HFF-Myc (cell line): ENCODE data around the gene RHBDL3.
"Not testable (repeated sequence)": the region's sequence is repeated elsewhere in the genome, so short reads cannot be mapped to it uniquely, and the experiment has no call there.

Experiments
- DNase-seq: peaks from one replicate; pipeline ENCODE4 v3.0.0-alpha.2; 2011; ENCODE audit warnings: low read depth; ENCODE audit errors: extremely low read depth
- H3K4me3 ChIP-seq: replicated peaks from 2 replicates; pipeline ENCODE4 v1.5.1; 2011; ENCODE audit warnings: low read depth, mild to moderate bottlenecking, control low read depth, low read length
- TF ChIP-seq, protein P1 (sequence below): IDR thresholded peaks from 2 replicates; pipeline ENCODE4 v1.5.1; 2012; ENCODE audit warnings: mild to moderate bottlenecking, low read depth, low read length, control low read depth; ENCODE audit errors: missing control alignments

The RHBDL3 gene

DNA sequence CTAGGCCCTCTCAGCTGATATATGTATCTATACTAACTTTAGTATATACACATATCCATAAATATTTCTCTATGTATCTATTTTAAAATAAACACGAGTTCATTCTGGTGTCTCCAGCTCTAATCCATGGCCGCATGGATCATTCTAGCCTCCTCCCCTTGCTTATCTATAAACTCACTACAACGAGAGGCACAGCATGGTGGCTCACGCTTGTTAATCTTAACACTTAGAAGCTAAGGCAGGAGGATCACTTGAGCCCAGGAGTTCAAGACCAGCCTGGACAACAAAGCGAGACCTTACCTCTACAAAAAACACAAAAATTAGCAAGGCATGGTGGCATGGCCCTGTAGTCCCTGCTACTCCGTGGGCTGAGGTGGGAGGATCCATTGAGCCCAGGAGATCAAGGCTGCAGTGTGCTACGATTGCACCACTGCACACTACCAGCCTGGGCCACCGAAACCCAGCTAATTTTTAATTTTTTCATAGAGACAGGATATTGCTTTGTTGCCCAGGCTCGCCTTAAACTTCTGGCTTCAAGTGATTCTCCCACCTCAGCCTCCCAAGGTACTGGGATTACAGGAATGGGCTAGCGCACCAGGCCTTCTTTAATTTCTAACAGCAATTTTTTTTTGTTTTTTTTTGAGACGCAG is 80.4 kb downstream of the RHBDL3 start:
- TF ChIP-seq, protein P1, sequence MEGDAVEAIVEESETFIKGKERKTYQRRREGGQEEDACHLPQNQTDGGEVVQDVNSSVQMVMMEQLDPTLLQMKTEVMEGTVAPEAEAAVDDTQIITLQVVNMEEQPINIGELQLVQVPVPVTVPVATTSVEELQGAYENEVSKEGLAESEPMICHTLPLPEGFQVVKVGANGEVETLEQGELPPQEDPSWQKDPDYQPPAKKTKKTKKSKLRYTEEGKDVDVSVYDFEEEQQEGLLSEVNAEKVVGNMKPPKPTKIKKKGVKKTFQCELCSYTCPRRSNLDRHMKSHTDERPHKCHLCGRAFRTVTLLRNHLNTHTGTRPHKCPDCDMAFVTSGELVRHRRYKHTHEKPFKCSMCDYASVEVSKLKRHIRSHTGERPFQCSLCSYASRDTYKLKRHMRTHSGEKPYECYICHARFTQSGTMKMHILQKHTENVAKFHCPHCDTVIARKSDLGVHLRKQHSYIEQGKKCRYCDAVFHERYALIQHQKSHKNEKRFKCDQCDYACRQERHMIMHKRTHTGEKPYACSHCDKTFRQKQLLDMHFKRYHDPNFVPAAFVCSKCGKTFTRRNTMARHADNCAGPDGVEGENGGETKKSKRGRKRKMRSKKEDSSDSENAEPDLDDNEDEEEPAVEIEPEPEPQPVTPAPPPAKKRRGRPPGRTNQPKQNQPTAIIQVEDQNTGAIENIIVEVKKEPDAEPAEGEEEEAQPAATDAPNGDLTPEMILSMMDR = no peak
- DNase-seq = no peak
- H3K4me3 ChIP-seq = no peak overlapping the region

DNA sequence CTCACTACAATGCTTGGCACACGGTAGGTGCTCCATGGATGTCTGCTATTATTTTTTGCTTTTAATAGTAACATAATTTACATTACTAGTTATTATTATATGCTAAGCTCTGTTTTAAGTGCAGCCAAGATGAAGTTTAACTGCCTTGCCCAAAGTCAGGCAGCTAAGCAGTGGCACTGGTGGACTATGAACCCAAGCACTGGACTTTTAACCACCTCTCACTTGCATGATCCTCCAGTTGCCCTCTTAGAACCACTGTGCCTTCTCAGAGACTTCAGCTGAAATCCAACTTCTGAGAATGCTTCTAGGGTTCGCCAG is 82.8 kb downstream of the RHBDL3 start:
- TF ChIP-seq, protein P1 = no peak
- H3K4me3 ChIP-seq = no peak overlapping the region
- DNase-seq = no peak

DNA sequence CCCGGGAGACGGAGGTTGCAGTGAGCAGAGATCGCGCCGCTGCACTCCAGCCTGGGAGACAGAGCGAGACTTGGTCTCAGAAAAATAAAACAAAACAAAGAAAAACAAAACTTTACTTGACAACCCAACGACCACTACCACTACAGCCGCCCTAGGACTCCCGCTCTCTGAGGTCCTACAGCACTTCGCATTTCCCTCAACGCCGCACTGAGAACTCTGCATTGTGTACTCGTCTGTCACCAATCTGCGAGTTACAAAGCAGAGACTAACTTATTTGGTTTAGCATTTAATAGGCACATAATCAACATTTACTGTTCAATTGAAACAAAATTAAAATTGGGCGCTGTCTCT is 83.8 kb downstream of the RHBDL3 start:
- TF ChIP-seq, protein P1 = no peak
- no peak for DNase-seq
- H3K4me3 ChIP-seq = peak overlapping the region; percentile 61

DNA sequence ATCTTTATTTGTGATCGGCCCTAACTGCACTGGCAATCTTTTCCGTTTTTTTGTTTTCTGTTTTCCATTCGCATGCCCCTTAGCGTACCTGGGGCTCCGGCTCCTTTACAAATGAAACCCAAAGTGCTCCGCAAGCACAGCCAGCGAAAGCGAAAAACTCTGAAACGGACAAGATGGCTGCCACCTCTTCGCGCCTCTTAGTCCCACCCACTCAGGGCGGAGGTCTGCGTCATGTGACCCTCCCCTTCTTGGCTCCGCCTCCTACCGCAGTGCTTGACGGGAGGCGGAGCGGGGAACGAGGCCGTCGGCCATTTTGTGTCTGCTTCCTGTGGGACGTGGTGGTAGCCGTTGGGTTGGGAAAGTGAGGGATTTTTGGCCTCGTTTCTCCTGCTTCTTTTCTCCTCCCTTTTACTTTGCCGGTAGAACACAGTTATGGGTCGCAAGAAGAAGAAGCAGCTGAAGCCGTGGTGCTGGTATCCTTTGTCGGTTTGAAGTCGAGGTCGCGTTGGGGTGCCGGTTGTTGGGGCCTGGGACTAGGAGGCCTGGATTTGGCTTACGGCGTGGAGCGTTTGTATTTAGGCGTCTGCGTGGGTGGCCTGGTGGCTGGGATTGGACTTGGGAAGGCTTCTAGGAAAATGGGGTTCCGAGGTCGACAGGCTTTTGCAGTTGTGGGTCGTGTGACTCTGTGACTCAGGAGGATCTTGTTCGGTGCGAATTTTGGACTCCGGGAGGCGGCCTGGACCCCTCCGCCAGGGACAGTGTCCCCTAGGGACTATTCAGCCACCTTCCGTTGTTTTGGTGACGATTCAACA is 84.4 kb downstream of the RHBDL3 start, which contains the start of gene ZNF207:
ZNF207 (plus strand) TSS at position 304 of the 812 bp plus-strand sequence; CDS start at position 433, 129 bp downstream.
- peak; percentile 88 for DNase-seq
- TF ChIP-seq, protein P1 = no peak

DNA sequence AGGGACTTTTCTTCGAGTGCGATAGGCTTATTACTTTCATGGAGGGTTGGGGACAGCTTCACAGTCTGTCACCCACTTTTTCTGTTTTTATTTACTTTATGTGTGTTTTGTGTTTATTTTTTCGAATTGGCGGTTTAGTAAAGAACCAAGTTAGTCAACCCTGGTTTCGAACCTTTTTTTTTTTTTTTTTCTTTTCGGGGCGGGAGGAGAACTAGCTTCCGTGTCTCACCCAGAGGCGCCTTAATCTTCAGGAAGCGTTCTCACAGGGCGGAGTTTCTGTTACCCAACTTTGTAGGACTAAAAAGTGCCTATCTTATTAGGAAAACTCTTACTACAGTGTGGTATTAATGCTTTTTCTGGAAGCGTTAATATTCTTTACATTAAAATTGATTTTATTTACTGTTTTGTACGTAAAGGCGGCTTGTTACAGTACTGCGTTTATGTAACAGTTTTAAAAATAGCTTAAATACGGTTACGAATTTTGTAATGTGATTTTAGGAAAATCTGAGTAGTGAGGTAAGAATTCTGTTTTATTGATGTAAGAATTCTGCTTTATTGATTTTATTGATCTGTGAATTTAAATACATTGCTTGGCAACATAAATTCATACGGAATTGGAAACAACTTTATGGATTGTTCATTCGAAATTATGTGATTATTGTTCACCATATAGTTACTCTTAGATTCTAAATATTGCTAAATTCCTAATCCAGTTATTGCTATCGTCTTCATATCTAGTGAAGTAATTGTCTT is 85.2 kb downstream of the RHBDL3 start:
- TF ChIP-seq, protein P1 = no peak
- peak overlapping the region; percentile 61 for H3K4me3 ChIP-seq
- no peak for DNase-seq

More for the DNA sequence above, 84.4 kb downstream of the RHBDL3 start, which contains the start of gene ZNF207:
- H3K4me3 ChIP-seq = peak within 1 kb of the TSS; percentile 61

DNA sequence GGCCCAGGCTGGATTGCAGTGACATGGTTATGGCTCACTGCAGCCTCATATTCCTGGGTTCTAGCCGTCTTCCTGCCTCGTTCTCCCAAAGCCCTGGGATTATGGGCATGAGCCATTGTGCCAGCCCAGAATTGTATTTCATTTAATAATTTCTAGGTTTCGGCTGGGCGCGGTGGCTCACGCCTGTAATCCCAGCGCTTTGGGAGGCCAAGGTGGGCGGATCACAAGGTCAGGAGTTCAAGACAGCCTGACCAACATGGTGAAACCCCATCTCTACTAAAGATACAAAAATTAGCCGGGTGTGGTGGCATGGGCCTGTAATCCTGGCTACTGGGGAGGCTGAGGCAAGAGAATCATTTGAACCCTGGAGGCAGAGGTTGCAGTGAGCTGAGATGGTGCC is 87.1 kb downstream of the RHBDL3 start:
- DNase-seq = not testable (repeated sequence)
- peak overlapping the region; percentile 61 for H3K4me3 ChIP-seq
